HL-60 (cell line): Measurements from ENCODE around the gene CEP128.

ENCODE experiments used
- DNase-seq, 2 experiments: peaks; one replicate each; pipeline ENCODE4 v3.0.0-alpha.2; 2010 to 2020; ENCODE audit warnings: low read depth in 1 of 2, low spot score in 1 of 2
- H3K27ac ChIP-seq: fragments of 250-450 bp; sonication (Bioruptor Pico); replicated peaks from 2 replicates; pipeline ENCODE4 v1.5.1; 2020; ENCODE audit warnings: mild to moderate bottlenecking, moderate library complexity
- H3K27me3 ChIP-seq: fragments of 250-450 bp; sonication (Bioruptor Pico); 2 replicates; pipeline ENCODE4 v1.5.1; 2021; ENCODE audit warnings: mild to moderate bottlenecking, moderate library complexity; ENCODE audit not compliant: insufficient read depth, poor library complexity, severe bottlenecking
- H3K4me3 ChIP-seq: replicated peaks from 2 replicates; pipeline ENCODE4 v1.5.1; 2011; ENCODE audit warnings: mild to moderate bottlenecking, control low read depth, low read length; ENCODE audit not compliant: insufficient read depth
- GABPA ChIP-seq: IDR thresholded peaks from 2 replicates; pipeline ENCODE4 v1.6.1; 2012; ENCODE audit warnings: low read depth
- POLR2AphosphoS5 ChIP-seq: IDR thresholded peaks from 2 replicates; pipeline ENCODE4 v1.6.1; 2012; ENCODE audit warnings: low read depth
- REST ChIP-seq: IDR thresholded peaks from 2 replicates; pipeline ENCODE4 v1.6.1; 2012; ENCODE audit warnings: low read depth; ENCODE audit not compliant: insufficient replicate concordance
- SPI1 ChIP-seq: IDR thresholded peaks from 2 replicates; pipeline ENCODE4 v1.6.1; 2012; ENCODE audit warnings: low read depth, mild to moderate bottlenecking, borderline replicate concordance
- TF ChIP-seq, protein P1 (sequence below): IDR thresholded peaks from one replicate; pipeline ENCODE4 v1.5.1; 2011; ENCODE audit warnings: low read length, control low read depth, inconsistent platforms; ENCODE audit not compliant: insufficient read depth

Gene CEP128

DNA sequence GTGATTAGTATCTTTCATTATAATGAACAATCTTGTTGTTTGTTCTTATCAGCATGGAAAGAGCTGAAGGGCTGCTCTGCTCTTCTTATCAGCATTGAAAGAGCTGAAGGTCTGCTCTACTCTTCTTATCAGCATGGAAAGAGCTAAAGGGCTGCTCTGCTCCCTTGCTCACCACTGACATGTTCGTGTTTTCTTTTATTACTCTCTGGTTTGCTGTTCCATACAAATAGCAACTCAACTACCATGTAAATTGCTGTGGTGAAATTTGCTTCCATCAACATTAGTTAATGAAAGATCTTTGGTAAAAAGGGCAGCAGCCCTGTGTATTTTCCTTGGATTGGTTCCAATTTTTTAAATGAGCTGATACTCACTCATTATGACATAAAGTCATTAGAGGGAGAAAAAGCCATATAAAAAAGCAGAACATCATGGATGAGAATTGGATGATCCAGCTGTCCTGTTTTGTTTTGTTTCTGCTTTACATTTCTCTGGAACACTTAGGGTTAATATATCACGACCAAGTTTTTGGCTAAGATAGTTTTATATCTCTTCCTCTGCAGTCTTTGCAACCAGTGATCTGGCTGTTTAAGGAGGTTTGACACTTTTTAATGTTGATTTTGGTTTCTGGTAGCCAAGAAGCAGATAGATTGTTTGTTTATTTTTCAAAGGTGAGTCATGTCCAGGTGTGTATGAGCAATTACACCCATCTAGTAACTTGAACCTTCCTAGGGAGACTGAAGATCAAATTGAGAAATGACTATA lies 356.6 kb downstream of the CEP128 start:
- no peak overlapping the region for H3K4me3 ChIP-seq
- no peaks in the 10 kb centered on the region for H3K27me3 ChIP-seq
- no peak overlapping the region for H3K27ac ChIP-seq
- TF ChIP-seq GABPA, result no peak
- TF ChIP-seq REST, result no peak
- TF ChIP-seq, protein P1, sequence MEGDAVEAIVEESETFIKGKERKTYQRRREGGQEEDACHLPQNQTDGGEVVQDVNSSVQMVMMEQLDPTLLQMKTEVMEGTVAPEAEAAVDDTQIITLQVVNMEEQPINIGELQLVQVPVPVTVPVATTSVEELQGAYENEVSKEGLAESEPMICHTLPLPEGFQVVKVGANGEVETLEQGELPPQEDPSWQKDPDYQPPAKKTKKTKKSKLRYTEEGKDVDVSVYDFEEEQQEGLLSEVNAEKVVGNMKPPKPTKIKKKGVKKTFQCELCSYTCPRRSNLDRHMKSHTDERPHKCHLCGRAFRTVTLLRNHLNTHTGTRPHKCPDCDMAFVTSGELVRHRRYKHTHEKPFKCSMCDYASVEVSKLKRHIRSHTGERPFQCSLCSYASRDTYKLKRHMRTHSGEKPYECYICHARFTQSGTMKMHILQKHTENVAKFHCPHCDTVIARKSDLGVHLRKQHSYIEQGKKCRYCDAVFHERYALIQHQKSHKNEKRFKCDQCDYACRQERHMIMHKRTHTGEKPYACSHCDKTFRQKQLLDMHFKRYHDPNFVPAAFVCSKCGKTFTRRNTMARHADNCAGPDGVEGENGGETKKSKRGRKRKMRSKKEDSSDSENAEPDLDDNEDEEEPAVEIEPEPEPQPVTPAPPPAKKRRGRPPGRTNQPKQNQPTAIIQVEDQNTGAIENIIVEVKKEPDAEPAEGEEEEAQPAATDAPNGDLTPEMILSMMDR, result no peak
- TF ChIP-seq SPI1, result no peak
- TF ChIP-seq POLR2AphosphoS5, result no peak
- no peak for DNase-seq

DNA sequence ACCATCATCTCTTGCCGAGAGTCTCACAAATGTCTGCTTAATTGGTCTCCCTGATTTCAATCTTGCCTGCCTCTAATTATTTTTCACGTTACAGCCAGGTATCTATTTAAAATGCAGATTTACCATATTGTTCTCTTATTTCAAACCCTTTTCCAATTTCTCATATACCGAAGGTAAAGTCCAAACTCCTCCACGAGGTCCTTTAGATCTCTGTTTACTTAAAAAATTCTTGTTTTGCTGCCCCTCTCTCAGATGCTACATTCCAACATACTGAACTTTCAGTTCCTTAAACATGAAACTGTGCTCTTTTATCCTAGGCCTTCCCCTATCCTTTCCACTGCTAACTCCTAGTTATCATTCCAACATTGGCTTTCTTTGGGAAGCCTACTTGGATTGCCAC lies 363.9 kb downstream of the CEP128 start:
- DNase-seq, result no peak
- Histone ChIP-seq H3K27me3 (no peaks in the 10 kb centered on the region), H3K4me3 (no peak overlapping the region), H3K27ac (no peak overlapping the region)
- TF ChIP-seq SPI1 (no peak), REST (no peak)
- TF ChIP-seq, protein P1, result no peak

DNA sequence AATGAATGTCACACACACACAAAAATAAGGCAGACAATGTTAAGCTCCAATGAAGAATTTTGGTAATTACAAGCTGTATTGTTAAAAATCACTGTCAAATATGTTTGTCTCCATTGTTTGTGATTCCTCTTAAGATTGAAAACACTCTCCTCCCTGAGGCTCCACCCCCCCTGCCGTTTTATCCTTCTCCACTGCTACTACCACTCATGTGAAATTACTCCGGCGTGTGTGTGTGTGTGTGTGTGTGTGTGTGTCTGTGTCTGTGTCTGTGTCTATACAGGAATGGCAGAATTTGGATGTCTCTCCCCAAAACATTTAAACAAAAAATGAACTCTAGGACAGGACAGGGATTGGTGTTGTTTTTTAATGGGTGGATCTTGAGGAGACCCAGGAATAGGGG lies 365.1 kb downstream of the CEP128 start:
- DNase-seq, result no peak
- Histone ChIP-seq H3K27ac (no peak overlapping the region), H3K4me3 (no peak overlapping the region), H3K27me3 (no peaks in the 10 kb centered on the region)
- no peak for TF ChIP-seq POLR2AphosphoS5
- TF ChIP-seq, protein P1, result no peak
- no peak for TF ChIP-seq GABPA
- TF ChIP-seq SPI1, result no peak

GRCh38 chr14:80575763-80576162 lies 365.8 kb downstream of the CEP128 start:
- Histone ChIP-seq H3K27me3 (no peaks in the 10 kb centered on the region), H3K27ac (no peak overlapping the region), H3K4me3 (no peak overlapping the region)
- TF ChIP-seq GABPA, result no peak
- no peak for TF ChIP-seq SPI1
- TF ChIP-seq, protein P1, result no peak
- no peak for TF ChIP-seq REST
- no peak for TF ChIP-seq POLR2AphosphoS5
- DNase-seq, result no peak
